ENCODE results near the gene DNM2.
A peak's percentile ranks its signal among the peaks of the same experiment; 100 is the strongest.

DNM2 gene

DNA sequence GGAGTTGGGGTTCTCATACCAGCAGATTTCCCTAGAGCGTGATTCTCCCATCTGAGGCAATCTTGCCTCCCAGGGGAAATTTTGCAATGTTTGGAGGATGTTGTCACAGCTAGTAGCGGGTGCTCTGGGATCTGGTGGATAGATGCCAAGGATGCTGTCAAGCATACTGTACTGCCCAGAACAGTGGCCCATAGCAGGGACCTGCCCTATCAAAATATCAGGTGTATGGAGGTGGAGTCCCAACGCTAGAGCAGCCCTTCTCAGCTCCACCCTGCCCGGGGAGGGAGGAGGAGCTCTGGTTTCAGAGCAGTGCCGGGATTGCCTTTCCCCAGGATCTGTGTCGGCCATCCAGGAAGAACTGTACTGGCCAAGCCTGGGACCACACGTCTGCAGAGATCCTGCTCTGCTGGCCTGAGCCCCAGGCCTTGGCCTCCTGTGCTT lies 27.5 kb upstream of the DNM2 start:
- TF ChIP-seq, protein P1, sequence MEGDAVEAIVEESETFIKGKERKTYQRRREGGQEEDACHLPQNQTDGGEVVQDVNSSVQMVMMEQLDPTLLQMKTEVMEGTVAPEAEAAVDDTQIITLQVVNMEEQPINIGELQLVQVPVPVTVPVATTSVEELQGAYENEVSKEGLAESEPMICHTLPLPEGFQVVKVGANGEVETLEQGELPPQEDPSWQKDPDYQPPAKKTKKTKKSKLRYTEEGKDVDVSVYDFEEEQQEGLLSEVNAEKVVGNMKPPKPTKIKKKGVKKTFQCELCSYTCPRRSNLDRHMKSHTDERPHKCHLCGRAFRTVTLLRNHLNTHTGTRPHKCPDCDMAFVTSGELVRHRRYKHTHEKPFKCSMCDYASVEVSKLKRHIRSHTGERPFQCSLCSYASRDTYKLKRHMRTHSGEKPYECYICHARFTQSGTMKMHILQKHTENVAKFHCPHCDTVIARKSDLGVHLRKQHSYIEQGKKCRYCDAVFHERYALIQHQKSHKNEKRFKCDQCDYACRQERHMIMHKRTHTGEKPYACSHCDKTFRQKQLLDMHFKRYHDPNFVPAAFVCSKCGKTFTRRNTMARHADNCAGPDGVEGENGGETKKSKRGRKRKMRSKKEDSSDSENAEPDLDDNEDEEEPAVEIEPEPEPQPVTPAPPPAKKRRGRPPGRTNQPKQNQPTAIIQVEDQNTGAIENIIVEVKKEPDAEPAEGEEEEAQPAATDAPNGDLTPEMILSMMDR (IDR thresholded peaks at IDR 0.05; ENCODE audit: extremely low read depth, insufficient read depth, missing control alignments) = no peak
- in situ Hi-C loops (cut with MboI; ENCODE audit: low pct_unique_long_range_greater_than_20kb, low sequenced_read_pairs, unreplicated experiment) = no loop called here
- DNase-seq (ENCODE audit: low spot score) = no peak

DNA sequence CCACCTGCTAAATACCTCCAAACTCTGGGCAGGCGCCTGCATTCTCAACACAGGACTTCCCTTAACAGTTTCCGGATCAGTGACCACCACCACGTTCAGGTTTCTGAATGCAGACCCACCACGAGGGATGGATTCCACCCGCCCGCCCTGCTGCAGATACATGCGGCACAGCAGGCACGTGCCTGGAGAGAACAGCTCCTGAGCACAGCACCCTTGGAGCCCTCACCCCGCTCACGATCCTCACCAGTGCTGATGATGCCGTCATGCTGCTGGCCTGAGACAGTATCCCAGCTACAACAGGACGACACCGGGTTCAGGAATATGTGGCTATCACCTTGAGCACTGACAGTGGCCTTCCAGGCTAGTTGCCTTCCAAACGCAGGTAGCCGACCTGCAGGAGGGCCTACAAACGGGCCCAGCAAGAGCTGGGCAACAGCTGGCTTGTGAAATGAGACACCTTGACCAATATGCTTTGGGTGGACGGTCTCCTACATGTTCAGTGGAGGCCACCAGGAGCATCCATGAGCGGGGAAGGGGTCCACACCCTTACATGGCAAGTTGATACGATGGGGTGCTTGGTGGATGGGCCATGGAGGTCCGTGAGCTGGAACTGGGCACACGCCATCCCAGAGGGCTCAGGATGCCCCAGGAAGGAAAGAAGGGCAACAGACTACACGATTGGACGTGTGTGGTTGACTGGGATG lies 26.5 kb upstream of the DNM2 start:
- in situ Hi-C loops (cut with MboI; ENCODE audit: low pct_unique_long_range_greater_than_20kb, low sequenced_read_pairs, unreplicated experiment) = no loop called here
- TF ChIP-seq, protein P1 (IDR thresholded peaks at IDR 0.05; ENCODE audit: extremely low read depth, insufficient read depth, missing control alignments) = no peak
- DNase-seq (ENCODE audit: low spot score) = no peak

DNA sequence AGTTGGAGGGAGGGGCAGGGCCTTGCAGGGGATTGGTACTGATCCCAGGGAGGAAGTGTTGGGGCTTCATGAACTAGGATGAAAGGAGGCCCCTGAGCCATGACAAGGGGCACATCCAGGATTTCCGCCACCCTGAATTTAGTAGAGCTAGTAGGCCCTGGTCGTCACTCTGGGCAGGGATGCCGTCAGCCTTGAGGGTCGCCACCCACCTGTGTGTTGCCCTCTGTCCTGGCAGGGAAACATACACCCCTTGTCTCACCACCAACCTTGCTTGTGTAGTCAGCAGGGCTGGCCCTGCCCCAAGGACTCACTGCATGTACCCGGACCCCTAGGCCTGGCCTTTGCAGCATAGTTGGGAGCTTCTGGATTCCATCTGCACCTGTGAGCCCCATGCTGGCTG lies 26.0 kb upstream of the DNM2 start:
- DNase-seq (ENCODE audit: low spot score) = no peak
- in situ Hi-C loops (cut with MboI; ENCODE audit: low pct_unique_long_range_greater_than_20kb, low sequenced_read_pairs, unreplicated experiment) = no loop called here
- TF ChIP-seq, protein P1 (IDR thresholded peaks at IDR 0.05; ENCODE audit: extremely low read depth, insufficient read depth, missing control alignments) = no peak

DNA sequence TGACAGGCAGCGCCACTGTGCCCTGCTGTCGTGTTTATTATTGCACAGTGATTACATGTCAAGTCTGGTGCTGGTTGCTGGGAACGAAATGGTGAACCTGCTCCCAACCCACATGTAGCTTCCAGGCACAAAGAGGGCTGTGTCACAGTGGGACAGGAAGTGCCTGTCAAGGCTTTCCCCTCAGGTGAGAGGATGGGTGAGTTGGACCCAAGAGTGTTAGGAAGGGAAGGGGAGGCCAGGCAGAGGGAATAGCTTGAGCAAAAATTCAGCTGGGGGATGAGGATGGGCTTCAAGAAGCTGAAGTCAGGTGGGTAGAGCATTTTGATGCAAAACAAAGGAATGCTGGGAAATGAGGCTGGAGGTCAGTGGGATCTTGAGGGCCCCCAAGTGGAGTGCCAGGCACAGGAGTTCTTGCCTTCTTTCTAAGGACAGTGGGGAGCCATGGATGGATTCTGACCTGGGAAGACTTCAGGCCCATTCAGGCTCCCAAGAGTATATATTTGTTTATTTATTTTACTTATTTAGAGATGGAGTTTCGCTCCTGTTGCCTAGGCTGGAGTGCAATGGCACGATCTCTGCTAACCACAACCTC lies 25.1 kb upstream of the DNM2 start:
- TF ChIP-seq, protein P1 (IDR thresholded peaks at IDR 0.05; ENCODE audit: extremely low read depth, insufficient read depth, missing control alignments) = no peak
- no peak for DNase-seq (ENCODE audit: low spot score)
- in situ Hi-C loops (cut with MboI; ENCODE audit: low pct_unique_long_range_greater_than_20kb, low sequenced_read_pairs, unreplicated experiment) = no loop called here

DNA sequence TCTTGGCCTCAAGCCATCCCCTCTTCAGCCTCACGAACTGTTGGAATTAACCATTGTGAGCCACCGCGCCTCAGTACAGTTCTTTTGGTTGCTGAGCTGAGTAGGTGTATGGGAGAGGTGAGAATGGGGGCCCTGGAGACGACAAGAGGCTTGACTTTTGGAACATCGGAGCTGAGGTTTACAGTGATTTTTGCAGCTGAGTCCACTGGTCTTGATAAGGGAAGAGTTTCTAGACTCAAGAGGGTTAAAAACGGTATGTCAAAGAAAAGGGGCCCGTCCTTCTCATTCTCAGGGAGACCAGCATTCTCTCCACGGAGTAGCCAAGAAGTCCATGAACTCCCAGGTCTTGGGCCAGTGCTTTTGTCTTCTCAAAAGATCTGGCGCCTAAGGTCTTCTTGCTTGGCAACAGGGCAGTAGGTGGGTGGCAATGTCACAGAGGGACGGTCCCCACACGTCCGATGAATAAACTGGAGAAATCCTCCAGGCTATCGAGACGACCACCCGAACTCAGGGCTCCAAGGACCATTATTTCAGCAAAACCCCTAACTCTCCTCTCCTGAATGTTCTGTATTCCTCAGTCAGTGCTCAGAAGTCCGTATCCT lies 23.1 kb upstream of the DNM2 start:
- TF ChIP-seq, protein P1 (IDR thresholded peaks at IDR 0.05; ENCODE audit: extremely low read depth, insufficient read depth, missing control alignments) = no peak
- in situ Hi-C loops (cut with MboI; ENCODE audit: low pct_unique_long_range_greater_than_20kb, low sequenced_read_pairs, unreplicated experiment) = no loop called here
- DNase-seq (ENCODE audit: low spot score) = no peak

DNA sequence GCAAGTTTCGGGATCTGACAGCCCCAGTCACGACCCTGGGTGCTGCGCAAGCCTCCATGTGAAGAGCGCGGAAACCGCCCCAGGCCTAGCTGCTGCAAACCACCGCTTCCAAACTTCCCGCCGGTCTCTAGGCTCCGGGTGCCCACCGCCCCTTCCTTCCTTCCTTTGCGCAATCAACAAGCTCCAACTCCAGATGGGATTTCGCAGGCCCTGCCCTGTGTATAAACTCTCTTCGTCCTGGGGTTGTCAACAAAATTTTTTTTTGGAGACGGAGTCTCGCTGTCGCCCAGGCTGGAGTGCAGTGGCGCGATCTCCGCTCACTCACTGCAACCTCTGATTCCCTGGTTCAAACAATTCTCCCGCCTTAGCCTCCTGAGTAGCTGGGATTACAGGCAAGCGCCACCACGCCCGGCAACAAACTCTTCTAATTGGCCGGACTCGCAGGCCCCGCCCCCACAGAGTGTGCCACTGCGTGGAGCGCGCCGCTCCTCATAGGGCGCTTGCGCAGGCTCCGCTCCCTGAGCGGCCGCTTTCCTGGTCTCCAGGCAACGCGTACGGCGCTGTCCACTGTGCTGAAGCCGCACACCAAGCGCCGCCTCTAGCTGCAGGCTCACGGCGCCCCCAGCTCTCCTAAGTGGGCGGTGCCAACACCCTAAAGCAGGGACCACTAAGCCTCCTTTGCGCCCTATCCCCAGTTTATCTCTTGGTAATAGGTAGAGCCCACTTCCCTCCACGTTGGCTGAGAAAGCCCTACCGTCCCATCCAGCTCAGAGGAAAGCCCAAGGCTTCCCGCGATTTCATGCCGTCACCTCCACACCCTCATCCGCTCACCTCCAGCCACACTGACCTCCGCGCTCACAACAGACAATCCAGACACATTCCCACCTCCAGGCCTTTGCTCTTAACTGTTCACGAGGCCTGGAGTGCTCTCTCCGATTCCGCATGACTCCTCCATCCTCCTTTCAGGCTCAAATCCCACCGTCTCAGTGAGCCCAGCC lies 22.2 kb upstream of the DNM2 start:
- TF ChIP-seq, protein P1 (IDR thresholded peaks at IDR 0.05; ENCODE audit: extremely low read depth, insufficient read depth, missing control alignments) = no peak
- peak; percentile 94 for DNase-seq (ENCODE audit: low spot score)
- in situ Hi-C loops (cut with MboI; ENCODE audit: low pct_unique_long_range_greater_than_20kb, low sequenced_read_pairs, unreplicated experiment) = no loop called here

Measured in GM13977 (cell line).